HUDEP-2 (cell line): Measurements from ENCODE around the gene SAMD3.
"Not testable (repeated sequence)": the region's sequence is repeated elsewhere in the genome, so short reads cannot be mapped to it uniquely, and the experiment has no call there.

Experiments
- DNase-seq, 76 experiments: peaks; one replicate each; lab custom pipeline; 2025; ENCODE audit not compliant: unreplicated experiment in 76 of 76; lab: John Stamatoyannopoulos, UW

SAMD3 gene

GRCh38 chr6:130138116-130138908, 84.4 kb downstream of the SAMD3 start:
- no peak for DNase-seq

GRCh38 chr6:130136798-130137197, 86.0 kb downstream of the SAMD3 start:
- no peak for DNase-seq

GRCh38 chr6:130134582-130134981, 88.2 kb downstream of the SAMD3 start:
- no peak for DNase-seq

- DNase-seq: no peak
Measured at GRCh38 chr6:130132286-130132701, 90.5 kb downstream of the SAMD3 start.

GRCh38 chr6:130129762-130130246, 92.9 kb downstream of the SAMD3 start:
- DNase-seq: no peak

- no peak for DNase-seq
Measured at GRCh38 chr6:130128326-130128725, 94.4 kb downstream of the SAMD3 start.

- no peak for DNase-seq
Measured at GRCh38 chr6:130127195-130127594, 95.6 kb downstream of the SAMD3 start.

- DNase-seq: no peak
Measured at GRCh38 chr6:130122243-130122642, 100.5 kb downstream of the SAMD3 start.

- DNase-seq: no peak
Measured at GRCh38 chr6:130120731-130121130, 102.0 kb downstream of the SAMD3 start.

- no peak for DNase-seq
Measured at GRCh38 chr6:130119211-130119610, 103.5 kb downstream of the SAMD3 start.

- DNase-seq: no peak
Measured at GRCh38 chr6:130118236-130118635, 104.5 kb downstream of the SAMD3 start.

- not testable (repeated sequence) for DNase-seq
Measured at GRCh38 chr6:130117187-130117701, 105.5 kb downstream of the SAMD3 start.

- no peak for DNase-seq
Measured at GRCh38 chr6:130116273-130116672, 106.5 kb downstream of the SAMD3 start.

GRCh38 chr6:130115036-130115435, 107.7 kb downstream of the SAMD3 start:
- DNase-seq: no peak

- DNase-seq: no peak
Measured at GRCh38 chr6:130113201-130113710, 109.5 kb downstream of the SAMD3 start.

- no peak for DNase-seq
Measured at GRCh38 chr6:130111031-130111430, 111.7 kb downstream of the SAMD3 start.

GRCh38 chr6:130107710-130108109, 115.0 kb downstream of the SAMD3 start:
- no peak for DNase-seq

- DNase-seq: peak in 6 of 76 experiments; percentile 4 to 41 (median 18)
Measured at GRCh38 chr6:130105996-130106704, 116.6 kb downstream of the SAMD3 start.

GRCh38 chr6:130099119-130099518, 123.6 kb downstream of the SAMD3 start:
- no peak for DNase-seq

GRCh38 chr6:130098317-130098716, 124.4 kb downstream of the SAMD3 start:
- DNase-seq: no peak
